GM23248 (cell line): ENCODE measurements around the gene FAM117A. TPM values are rescaled to one million over a fixed set of nuclear protein-coding genes. Genes with fewer than 3 reads are reported as not detected.

Source experiments
- DNase-seq: peaks from one replicate; pipeline ENCODE4 v3.0.0-alpha.2; 2015
- H2AFZ ChIP-seq: fragments of 200-600 bp; sonication (generic); 2 replicates; pipeline ENCODE4 v1.6.1; 2016; ENCODE audit warnings: antibody characterized with exemption
- H3F3A ChIP-seq: fragments of 200-600 bp; sonication (generic); 2 replicates; pipeline ENCODE4 v1.6.1; 2016; ENCODE audit warnings: mild to moderate bottlenecking, antibody characterized with exemption, mixed run types; ENCODE audit not compliant: insufficient read depth
- H3K27ac ChIP-seq: fragments of 200-600 bp; sonication (generic); 2 replicates; pipeline ENCODE4 v1.5.1; 2016; ENCODE audit warnings: mild to moderate bottlenecking
- H3K27me3 ChIP-seq: fragments of 200-600 bp; sonication (generic); replicated peaks from 2 replicates; pipeline ENCODE4 v1.6.1; 2016; ENCODE audit warnings: mild to moderate bottlenecking; ENCODE audit not compliant: insufficient read depth
- H3K36me3 ChIP-seq: fragments of 200-600 bp; sonication (generic); 2 replicates; pipeline ENCODE4 v1.6.1; 2016; ENCODE audit warnings: low read depth, mild to moderate bottlenecking
- H3K4me1 ChIP-seq: fragments of 200-600 bp; sonication (generic); 2 replicates; pipeline ENCODE4 v1.6.1; 2016; ENCODE audit warnings: mild to moderate bottlenecking; ENCODE audit not compliant: insufficient read depth
- H3K4me2 ChIP-seq: fragments of 200-600 bp; sonication (generic); one replicate; pipeline ENCODE4 v1.6.1; 2016; ENCODE audit warnings: mild to moderate bottlenecking; ENCODE audit not compliant: unreplicated experiment
- H3K4me3 ChIP-seq: fragments of 200-600 bp; sonication (generic); 2 replicates; pipeline ENCODE4 v1.5.1; 2016; ENCODE audit warnings: mild to moderate bottlenecking
- H3K79me2 ChIP-seq: fragments of 200-600 bp; sonication (generic); 2 replicates; pipeline ENCODE4 v1.6.1; 2016; ENCODE audit warnings: mild to moderate bottlenecking; ENCODE audit not compliant: insufficient read depth
- H3K9ac ChIP-seq: fragments of 200-600 bp; sonication (generic); 2 replicates; pipeline ENCODE4 v1.6.1; 2016; ENCODE audit warnings: mild to moderate bottlenecking
- H3K9me2 ChIP-seq: fragments of 200-600 bp; sonication (generic); 2 replicates; pipeline ENCODE4 v1.6.1; 2016; ENCODE audit warnings: mixed run types, mild to moderate bottlenecking, moderate library complexity; ENCODE audit not compliant: insufficient read depth
- H3K9me3 ChIP-seq: fragments of 200-600 bp; sonication (generic); one replicate; pipeline ENCODE4 v1.6.1; 2017; ENCODE audit warnings: low read depth
- H4K20me1 ChIP-seq: fragments of 200-600 bp; sonication (generic); 2 replicates; pipeline ENCODE4 v1.6.0; 2016; ENCODE audit not compliant: insufficient read depth
- EZH2 ChIP-seq: fragments of 200-600 bp; sonication (generic); IDR thresholded peaks from 2 replicates; pipeline ENCODE4 v1.6.1; 2018; ENCODE audit warnings: antibody characterized with exemption, mild to moderate bottlenecking; ENCODE audit not compliant: insufficient read depth, poor library complexity, severe bottlenecking
- EZH2phosphoT487 ChIP-seq: fragments of 200-600 bp; sonication (generic); IDR thresholded peaks from 2 replicates; pipeline ENCODE4 v1.6.1; 2018; ENCODE audit warnings: antibody characterized with exemption, moderate library complexity, mild to moderate bottlenecking, low read depth; ENCODE audit not compliant: insufficient read depth
- WGBS, 2 experiments: methylation state at CpG; one replicate each; pipeline ENCODE4 v1.1.6; 2015 to 2017; ENCODE audit warnings: low lambda C conversion rate in 2 of 2, low coverage in 1 of 2; ENCODE audit errors: missing lambda C conversion rate in 2 of 2; 5-methylcytosine and 5-hydroxymethylcytosine counted together
- in situ Hi-C: fragments of 300-500 bp; cut with MboI; formaldehyde crosslinking; loops from 2 replicates; pipeline ENCODE4 v1.15.0; 2020
- polyA plus RNA-seq: library from polyadenylated mRNA; unstranded; fragments of >200 nt; fragmentation: Nextera tagmentation; extraction: Ambion mirVana; gene quantifications from 2 replicates; pipeline ENCODE4 v1.2.1, GENCODE V29; 2016
- total RNA-seq: library from RNA; depleted of rRNA; stranded (reverse); fragments of >200 nt; shearing (Covaris generic); gene quantifications from 2 replicates; pipeline ENCODE4 v1.2.3, GENCODE V29; 2014

Gene FAM117A
- total and polyA plus RNA-seq, 2 experiments from 2014 or later: 1.8 to 4.0 TPM

GRCh38 chr17:49787884-49788477 lies 24.1 kb upstream of the FAM117A start:
- peaks cover 11% of the 10 kb centered on the region for H3K36me3 ChIP-seq
- no peaks in the 10 kb centered on the region for H3K9me2 ChIP-seq
- H4K20me1 ChIP-seq: peaks cover 9% of the 10 kb centered on the region; the same call in 1 of the 2 replicates
- H3K9me3 ChIP-seq: no peaks in the 10 kb centered on the region
- peaks cover 29% of the 10 kb centered on the region for H3K4me1 ChIP-seq
- H3F3A ChIP-seq: peaks cover 12% of the 10 kb centered on the region
- no peaks in the 10 kb centered on the region for H3K27me3 ChIP-seq
- peak overlapping the region; percentile 98 for H3K9ac ChIP-seq
- peak overlapping the region; percentile 98 for H3K4me2 ChIP-seq
- no peak for TF ChIP-seq EZH2
- TF ChIP-seq EZH2phosphoT487: no peak
- peak overlapping the region; percentile 95 for H3K27ac ChIP-seq
- in situ Hi-C loops: no loop called here
- DNase-seq: peak; percentile 48
- 2 to 3% methylated on average over 17 of the region's 17 CpGs for WGBS, 2 experiments
- H3K4me3 ChIP-seq: peak overlapping the region; percentile 91
- peaks cover 50% of the 10 kb centered on the region for H3K79me2 ChIP-seq
- peak overlapping the region; percentile 94 for H2AFZ ChIP-seq

- Histone ChIP-seq H3K9me3 (no peaks in the 10 kb centered on the region), H3K79me2 (peaks cover 17% of the 10 kb centered on the region), H2AFZ (no peak overlapping the region), H3K27me3 (no peaks in the 10 kb centered on the region), H3K4me2 (no peak overlapping the region), H3K27ac (no peak overlapping the region), H3K36me3 (no peaks in the 10 kb centered on the region), H3K4me3 (no peak overlapping the region), H3K9ac (no peak overlapping the region), H3F3A (0 out of 2 replicates have a peak, but pooled peaks cover 3% of the 10 kb centered on the region), H3K9me2 (no peaks in the 10 kb centered on the region), H3K4me1 (peaks cover 16% of the 10 kb centered on the region), H4K20me1 (no peaks in the 10 kb centered on the region; the same call in 1 of the 2 replicates)
- no peak for DNase-seq
- WGBS, 2 experiments: 58 to 71% methylated on average over 1 of the region's 1 CpG
- no peak for TF ChIP-seq EZH2
- no peak for TF ChIP-seq EZH2phosphoT487
- in situ Hi-C loops: no loop called here
Measured at GRCh38 chr17:49784636-49785035, 20.7 kb upstream of the FAM117A start.

- peak; percentile 26 for DNase-seq
- in situ Hi-C loops: no loop called here
- H3K4me1 ChIP-seq: peaks cover 21% of the 10 kb centered on the region
- peaks cover 8% of the 10 kb centered on the region for H3F3A ChIP-seq
- no peaks in the 10 kb centered on the region for H3K9me2 ChIP-seq
- no peaks in the 10 kb centered on the region for H4K20me1 ChIP-seq
- TF ChIP-seq EZH2: no peak
- no peak for TF ChIP-seq EZH2phosphoT487
- H3K27me3 ChIP-seq: no peaks in the 10 kb centered on the region
- H3K79me2 ChIP-seq: peaks cover 12% of the 10 kb centered on the region; the same call in 1 of the 2 replicates
- no peaks in the 10 kb centered on the region for H3K36me3 ChIP-seq
- H3K4me3 ChIP-seq: no peak overlapping the region
- no peak overlapping the region for H3K9ac ChIP-seq
- no peak overlapping the region for H3K27ac ChIP-seq
- no peak overlapping the region for H2AFZ ChIP-seq
- no peaks in the 10 kb centered on the region for H3K9me3 ChIP-seq
- no peak overlapping the region for H3K4me2 ChIP-seq
Measured at GRCh38 chr17:49783791-49784190, 19.9 kb upstream of the FAM117A start.

GRCh38 chr17:49783071-49783715 lies 19.3 kb upstream of the FAM117A start:
- no peak overlapping the region for H3K4me3 ChIP-seq
- H3K4me2 ChIP-seq: no peak overlapping the region

More at GRCh38 chr17:49783071-49783715, 19.3 kb upstream of the FAM117A start:
- H4K20me1 ChIP-seq: no peaks in the 10 kb centered on the region
- 32 to 41% methylated on average over 3 of the region's 3 CpGs for WGBS, 2 experiments
- peaks cover 12% of the 10 kb centered on the region for H3F3A ChIP-seq
- no peaks in the 10 kb centered on the region for H3K36me3 ChIP-seq
- DNase-seq: no peak
- no peaks in the 10 kb centered on the region for H3K27me3 ChIP-seq
- peaks cover 12% of the 10 kb centered on the region; the same call in 1 of the 2 replicates for H3K79me2 ChIP-seq
- TF ChIP-seq EZH2phosphoT487 (no peak), EZH2 (no peak)
- H3K27ac ChIP-seq: no peak overlapping the region
- in situ Hi-C loops: no loop called here
- no peak overlapping the region for H3K9ac ChIP-seq
- no peak overlapping the region for H2AFZ ChIP-seq
- H3K9me2 ChIP-seq: no peaks in the 10 kb centered on the region
- H3K4me1 ChIP-seq: peaks cover 22% of the 10 kb centered on the region
- H3K9me3 ChIP-seq: no peaks in the 10 kb centered on the region
